Vagina (tissue), 2 donors: ENCODE measurements around the gene CHPT1. TPM values are rescaled to one million over a fixed set of nuclear protein-coding genes. Genes with fewer than 3 reads are reported as not detected.

Source experiments
- DNase-seq, 2 donors: peaks; one replicate each; pipeline ENCODE4 v3.0.0-alpha.2; 2017; ENCODE audit errors: extremely low spot score in 2 of 2
- H3K27ac ChIP-seq: fragments of 200-600 bp; sonication (generic); one replicate; pipeline ENCODE4 v1.5.1; 2019
- H3K27me3 ChIP-seq: fragments of 200-600 bp; sonication (generic); one replicate; pipeline ENCODE4 v1.5.1; 2019
- H3K36me3 ChIP-seq, 2 donors: fragments of 200-600 bp; sonication (generic); one replicate each; pipeline ENCODE4 v1.5.1; 2017 to 2019
- H3K4me1 ChIP-seq: fragments of 200-600 bp; sonication (generic); one replicate; pipeline ENCODE4 v1.5.1; 2019
- H3K4me3 ChIP-seq, 2 donors: fragments of 200-600 bp; sonication (generic); 1 replicate in 1 of 2; 2 replicates in 1 of 2; pipeline ENCODE4 v1.5.1; 2016 to 2019
- H3K9me3 ChIP-seq: fragments of 200-600 bp; sonication (generic); one replicate; pipeline ENCODE4 v1.5.1; 2019
- CTCF ChIP-seq, 3 experiments: fragments of 450-650 bp in 2 of 3; fragments of 200-600 bp in 1 of 3; sonication (generic) in 1 of 3; IDR thresholded peaks; one replicate each; pipeline ENCODE4 v1.5.1; 2017 to 2019; ENCODE audit warnings: antibody characterized with exemption in 3 of 3, mild to moderate bottlenecking in 2 of 3, moderate library complexity in 2 of 3
- POLR2A ChIP-seq, 2 donors: fragments of 450-650 bp; IDR thresholded peaks; one replicate each; pipeline ENCODE4 v1.6.1; 2017; ENCODE audit warnings: antibody characterized with exemption in 2 of 2, mild to moderate bottlenecking in 2 of 2, moderate library complexity in 2 of 2
- POLR2AphosphoS5 ChIP-seq, 2 donors: sonication (generic); formaldehyde crosslinking; IDR thresholded peaks; one replicate each; pipeline ENCODE4 v1.9.0; 2017; ENCODE audit warnings: antibody characterized with exemption in 2 of 2, mild to moderate bottlenecking in 2 of 2, low read depth in 1 of 2; ENCODE audit not compliant: insufficient read depth in 1 of 2
- intact Hi-C: fragments of 100-400 bp; cut with DNase I; formaldehyde crosslinking; loops from one replicate; pipeline ENCODE4 v1.15.1; 2023
- total RNA-seq: library from RNA; depleted of rRNA; stranded (reverse); fragments of >200 nt; gene quantifications from one replicate; pipeline ENCODE4 v1.2.3, GENCODE V29; 2016

The CHPT1 gene
- total RNA-seq, 1 donor from 2014 or later, result 84.7 TPM

DNA sequence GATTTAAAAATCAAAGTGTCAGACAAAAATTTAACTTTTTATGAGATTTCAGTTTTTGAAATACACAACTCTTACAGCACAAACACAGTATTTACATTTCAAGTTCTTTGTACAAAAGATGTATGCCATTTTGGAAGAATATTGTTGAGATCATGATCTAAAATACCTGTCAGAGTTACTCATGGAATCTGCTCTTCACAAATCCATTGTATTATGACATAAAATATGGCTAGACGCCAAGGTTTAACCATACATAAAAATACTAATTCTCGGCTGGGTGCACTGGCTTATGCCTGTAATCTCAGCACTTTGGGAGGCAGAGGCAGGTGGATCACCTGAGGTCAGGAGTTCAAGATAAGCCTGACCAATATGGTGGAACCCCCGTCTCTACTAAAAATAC lies 48.0 kb downstream of the CHPT1 start:
- Histone ChIP-seq H3K4me3 (no peak overlapping the region), H3K27ac (no peak overlapping the region), H3K4me1 (no peaks in the 10 kb centered on the region), H3K27me3 (no peaks in the 10 kb centered on the region), H3K36me3 (peaks cover 0 to 34% of the 10 kb centered on the region in 2 donors), H3K9me3 (no peaks in the 10 kb centered on the region)
- intact Hi-C loops, result no loop called here
- no peak for TF ChIP-seq POLR2AphosphoS5 (IDR thresholded peaks at IDR 0.05; ENCODE audit: insufficient read depth in 1 of 2, low read depth in 1 of 2)
- TF ChIP-seq CTCF (IDR thresholded peaks at IDR 0.05), result no peak
- no peak for TF ChIP-seq POLR2A (IDR thresholded peaks at IDR 0.05)
- no peak for DNase-seq

DNA sequence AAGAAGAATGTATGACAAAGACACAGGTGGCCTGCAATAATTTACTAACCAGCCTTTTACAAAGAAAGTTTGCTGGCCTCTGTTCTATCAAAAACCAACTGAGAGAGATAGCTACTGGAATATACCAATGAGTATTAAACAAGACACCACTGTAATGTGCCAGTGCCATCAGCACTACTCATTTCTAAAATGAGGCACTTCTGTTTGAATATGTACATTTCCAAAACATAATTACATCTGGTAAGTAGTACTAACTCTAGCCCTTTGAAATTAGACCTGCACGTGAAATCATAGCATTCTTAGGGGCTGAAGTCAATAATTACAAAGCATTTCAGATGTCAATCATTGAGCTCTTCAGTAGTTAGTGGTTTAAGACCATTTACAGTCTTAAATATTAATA lies 48.8 kb downstream of the CHPT1 start:
- DNase-seq, result no peak
- intact Hi-C loops, result no loop called here
- no peak overlapping the region for H3K4me3 ChIP-seq
- H3K27ac ChIP-seq, result no peak overlapping the region
- no peaks in the 10 kb centered on the region for H3K4me1 ChIP-seq
- H3K36me3 ChIP-seq, result peaks cover 0 to 41% of the 10 kb centered on the region in 2 donors
- H3K9me3 ChIP-seq, result no peaks in the 10 kb centered on the region
- TF ChIP-seq POLR2A (IDR thresholded peaks at IDR 0.05) (no peak), POLR2AphosphoS5 (IDR thresholded peaks at IDR 0.05; ENCODE audit: insufficient read depth in 1 of 2, low read depth in 1 of 2) (no peak), CTCF (IDR thresholded peaks at IDR 0.05) (no peak)
- no peaks in the 10 kb centered on the region for H3K27me3 ChIP-seq

DNA sequence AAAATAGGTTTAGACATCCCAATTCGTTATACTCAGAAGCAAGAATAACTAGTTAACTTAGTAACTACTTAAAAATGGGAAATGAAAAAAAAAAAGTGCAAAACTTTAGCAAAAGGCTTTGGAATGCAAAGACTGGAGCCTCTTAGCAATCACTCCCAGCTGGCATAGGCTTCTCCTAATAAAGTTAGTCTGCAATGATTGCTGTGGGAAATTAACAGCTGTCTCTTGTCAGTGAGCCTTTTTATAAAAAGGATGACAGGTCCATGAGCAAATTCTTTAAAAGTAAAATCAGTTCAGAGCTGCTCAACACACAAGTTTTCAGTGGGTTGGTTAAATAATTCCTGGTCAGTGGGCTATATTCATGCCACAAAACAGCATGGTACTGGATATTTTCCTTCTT lies 49.2 kb downstream of the CHPT1 start:
- Histone ChIP-seq H3K27ac (no peak overlapping the region), H3K36me3 (peaks cover 0 to 46% of the 10 kb centered on the region in 2 donors), H3K4me3 (no peak overlapping the region), H3K27me3 (no peaks in the 10 kb centered on the region), H3K4me1 (no peaks in the 10 kb centered on the region), H3K9me3 (no peaks in the 10 kb centered on the region)
- TF ChIP-seq CTCF (IDR thresholded peaks at IDR 0.05) (no peak), POLR2A (IDR thresholded peaks at IDR 0.05) (no peak), POLR2AphosphoS5 (IDR thresholded peaks at IDR 0.05; ENCODE audit: insufficient read depth in 1 of 2, low read depth in 1 of 2) (no peak)
- DNase-seq, result no peak
- intact Hi-C loops, result no loop called here

DNA sequence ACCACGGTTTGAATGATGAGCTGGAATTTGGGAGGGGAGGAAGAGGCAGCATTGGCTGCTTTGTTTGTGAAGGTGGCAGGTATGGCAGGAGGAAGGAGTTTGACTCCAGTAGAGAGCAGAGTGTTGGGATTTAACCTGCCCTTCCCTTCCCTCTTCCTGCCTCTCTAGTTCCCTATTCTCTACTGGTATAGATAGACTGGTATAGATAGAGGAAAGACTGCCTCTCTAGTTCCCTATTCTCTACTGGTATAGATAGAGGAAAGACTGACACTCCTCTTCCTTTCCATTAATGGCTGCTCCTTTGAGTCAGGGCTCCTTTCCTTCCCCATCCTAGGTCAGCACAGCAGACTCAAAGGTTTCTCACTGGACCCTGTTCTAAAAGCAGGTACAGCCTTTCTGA lies 50.3 kb downstream of the CHPT1 start:
- Histone ChIP-seq H3K27ac (no peak overlapping the region), H3K4me1 (no peaks in the 10 kb centered on the region), H3K27me3 (no peaks in the 10 kb centered on the region), H3K36me3 (peaks cover 0 to 48% of the 10 kb centered on the region in 2 donors), H3K4me3 (no peak overlapping the region), H3K9me3 (no peaks in the 10 kb centered on the region)
- intact Hi-C loops, result no loop called here
- no peak for DNase-seq
- TF ChIP-seq POLR2A (IDR thresholded peaks at IDR 0.05) (no peak), CTCF (IDR thresholded peaks at IDR 0.05) (no peak), POLR2AphosphoS5 (IDR thresholded peaks at IDR 0.05; ENCODE audit: insufficient read depth in 1 of 2, low read depth in 1 of 2) (no peak)

DNA sequence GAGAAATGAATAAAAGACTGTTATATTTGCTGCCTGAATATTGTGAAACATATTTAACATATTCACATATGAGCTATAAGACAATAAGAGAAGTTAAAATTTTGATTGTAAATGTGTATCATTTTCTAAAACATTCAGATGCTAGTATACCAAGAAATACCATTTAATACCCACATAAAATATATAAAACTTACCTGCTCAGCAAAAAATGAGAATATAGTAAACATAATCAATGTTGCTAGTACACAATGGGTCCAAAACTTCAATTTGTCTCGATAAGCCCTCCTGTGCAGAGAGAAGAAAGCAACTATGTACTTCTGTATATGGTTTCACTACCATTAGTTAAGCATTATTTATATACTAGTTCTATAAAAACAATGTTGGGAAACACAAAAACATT lies 51.5 kb downstream of the CHPT1 start:
- H3K27me3 ChIP-seq, result no peaks in the 10 kb centered on the region
- DNase-seq, result no peak
- no peak overlapping the region for H3K4me3 ChIP-seq
- intact Hi-C loops, result no loop called here
- H3K4me1 ChIP-seq, result no peaks in the 10 kb centered on the region
- TF ChIP-seq POLR2A (IDR thresholded peaks at IDR 0.05) (no peak), POLR2AphosphoS5 (IDR thresholded peaks at IDR 0.05; ENCODE audit: insufficient read depth in 1 of 2, low read depth in 1 of 2) (no peak), CTCF (IDR thresholded peaks at IDR 0.05) (no peak)
- H3K36me3 ChIP-seq, result peaks cover 0 to 40% of the 10 kb centered on the region in 2 donors
- no peaks in the 10 kb centered on the region for H3K9me3 ChIP-seq
- H3K27ac ChIP-seq, result no peak overlapping the region
